Activated T-cell treated with anti-CD3 and anti-CD28 coated beads, Interleukin-2, amount 50 U/mL, for 48 hours (primary cell): ENCODE measurements around the gene UHRF1.
"Not testable (repeated sequence)": the region's sequence is repeated elsewhere in the genome, so short reads cannot be mapped to it uniquely, and the experiment has no call there.

Source experiments
- DNase-seq, 2 experiments: peaks; one replicate each; pipeline ENCODE4 v3.0.0-alpha.2; 2020

The UHRF1 gene

DNA sequence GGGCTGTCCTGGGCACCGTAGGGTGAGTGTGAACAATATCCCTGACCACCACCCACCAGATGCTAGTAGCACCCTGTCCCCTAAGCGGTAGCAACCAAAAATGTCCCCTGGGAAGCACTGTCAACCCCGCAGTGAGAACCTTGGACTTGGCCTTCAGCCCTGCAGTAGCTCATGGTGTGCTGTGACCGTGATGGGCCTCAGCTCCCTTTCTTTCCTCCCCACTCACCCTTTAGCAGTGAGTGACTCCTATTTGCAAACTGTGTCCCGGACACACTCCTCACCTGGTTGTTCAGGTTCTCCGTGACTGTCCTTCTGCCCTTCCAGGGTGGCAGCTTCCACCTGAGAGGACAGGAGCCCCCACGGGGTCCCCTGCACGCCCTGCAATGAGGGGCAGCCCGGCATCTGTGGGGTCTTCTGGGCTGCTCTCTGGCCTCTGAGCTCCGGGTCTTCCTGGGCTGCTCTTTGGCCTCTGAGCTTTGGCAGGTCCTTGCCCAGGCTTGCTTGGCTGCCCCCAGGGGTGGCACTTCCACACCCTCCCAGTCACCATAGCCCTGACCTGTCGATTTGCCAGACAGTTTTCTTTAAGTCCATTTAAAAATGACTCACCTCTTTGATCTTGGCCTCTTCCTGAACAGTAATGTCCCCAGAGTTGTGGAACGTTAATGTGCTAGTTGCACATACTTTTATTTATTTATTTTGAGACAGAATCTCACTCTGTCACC lies 63.4 kb downstream of the UHRF1 start:
- DNase-seq: no peak

DNA sequence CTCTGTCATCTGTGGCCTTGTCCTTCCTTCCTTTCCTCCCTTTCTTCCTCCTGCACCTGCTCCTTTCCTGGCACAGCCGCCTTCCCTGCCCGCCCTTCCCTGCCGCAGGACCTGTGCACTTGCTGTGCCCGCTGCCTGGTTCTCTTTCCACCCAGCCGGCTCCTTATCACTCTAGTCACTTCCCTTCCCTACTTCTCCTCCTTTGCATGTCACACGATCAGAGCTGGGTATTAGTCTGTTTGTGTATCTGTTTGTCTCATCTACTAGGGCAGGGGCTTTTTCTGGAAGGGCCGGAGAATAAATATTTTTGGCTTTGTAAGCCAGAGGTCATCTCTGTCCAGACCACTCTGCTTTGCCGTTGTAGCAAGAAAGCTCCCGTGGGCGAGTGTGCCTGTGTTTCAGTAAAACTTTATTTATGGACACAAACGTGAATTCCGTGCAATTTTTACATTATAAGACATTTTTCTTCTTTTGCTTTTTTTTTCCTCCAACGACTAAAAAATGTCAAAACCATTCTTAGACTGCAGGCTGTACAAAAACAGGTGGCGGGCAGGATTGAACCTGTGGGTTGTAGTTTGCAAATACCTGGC lies 65.7 kb downstream of the UHRF1 start:
- DNase-seq: no peak

DNA sequence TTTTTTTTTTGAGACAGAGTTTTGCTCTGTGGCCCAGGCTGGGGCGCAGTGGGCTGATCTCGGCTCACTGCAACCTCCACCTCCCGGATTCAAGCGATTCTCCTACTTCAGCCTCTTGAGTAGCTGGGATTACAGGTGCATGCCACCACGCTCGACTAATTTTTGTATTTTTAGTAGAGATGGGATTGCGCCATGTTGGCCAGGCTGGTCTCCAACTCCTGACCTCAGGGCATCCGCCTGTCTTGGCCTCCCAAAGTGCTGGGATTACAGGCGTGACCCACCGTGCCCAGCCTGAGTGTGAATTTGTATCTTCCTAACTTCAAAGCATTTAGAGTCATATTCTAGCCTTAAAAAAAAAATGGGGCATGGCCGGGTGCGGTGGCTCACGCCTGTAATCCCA lies 66.3 kb downstream of the UHRF1 start:
- not testable (repeated sequence) for DNase-seq

DNA sequence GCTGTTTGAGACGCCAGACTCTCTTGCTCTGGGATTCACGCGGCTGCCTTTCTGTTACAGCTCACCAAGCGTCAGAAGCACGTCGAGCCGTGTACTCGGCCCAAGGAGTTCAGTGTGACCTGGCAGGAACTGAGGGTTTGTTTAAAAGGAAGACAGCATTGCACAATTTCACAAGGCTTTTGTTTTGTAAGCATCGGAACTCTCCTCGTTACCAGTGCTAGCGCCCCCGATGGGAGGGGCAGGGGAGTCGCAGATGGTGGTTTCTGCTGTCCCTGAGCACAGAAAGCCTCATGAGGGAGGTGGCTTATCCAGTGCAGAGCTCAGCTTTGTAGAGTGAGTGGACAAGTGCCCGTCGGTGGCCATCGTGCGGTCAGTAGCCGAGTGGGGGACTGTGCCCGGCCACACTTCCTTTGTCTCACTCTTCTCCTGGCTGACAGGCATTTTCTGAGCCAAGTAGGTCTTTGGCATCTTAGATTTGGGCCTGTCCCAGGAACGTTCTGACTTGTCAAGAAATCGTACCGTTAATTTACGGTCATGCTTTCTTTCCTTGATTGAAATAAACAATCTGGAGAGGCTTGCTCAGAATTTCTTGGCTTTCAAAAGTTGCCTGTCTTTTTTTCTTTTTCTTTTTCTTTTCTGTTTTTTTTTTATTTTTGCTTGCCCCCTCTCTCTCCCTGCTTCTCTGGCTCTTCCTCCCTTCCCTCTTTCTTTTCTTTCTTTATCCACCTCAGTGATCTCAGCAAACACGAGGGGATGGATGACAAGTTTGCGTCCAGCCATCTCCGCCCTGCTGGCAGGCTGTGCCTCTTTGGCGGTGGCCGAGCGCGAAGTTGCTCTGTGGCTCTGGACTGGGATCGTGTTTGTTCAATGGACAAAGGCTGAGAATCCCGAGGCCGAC lies 67.3 kb downstream of the UHRF1 start:
- no peak for DNase-seq

DNA sequence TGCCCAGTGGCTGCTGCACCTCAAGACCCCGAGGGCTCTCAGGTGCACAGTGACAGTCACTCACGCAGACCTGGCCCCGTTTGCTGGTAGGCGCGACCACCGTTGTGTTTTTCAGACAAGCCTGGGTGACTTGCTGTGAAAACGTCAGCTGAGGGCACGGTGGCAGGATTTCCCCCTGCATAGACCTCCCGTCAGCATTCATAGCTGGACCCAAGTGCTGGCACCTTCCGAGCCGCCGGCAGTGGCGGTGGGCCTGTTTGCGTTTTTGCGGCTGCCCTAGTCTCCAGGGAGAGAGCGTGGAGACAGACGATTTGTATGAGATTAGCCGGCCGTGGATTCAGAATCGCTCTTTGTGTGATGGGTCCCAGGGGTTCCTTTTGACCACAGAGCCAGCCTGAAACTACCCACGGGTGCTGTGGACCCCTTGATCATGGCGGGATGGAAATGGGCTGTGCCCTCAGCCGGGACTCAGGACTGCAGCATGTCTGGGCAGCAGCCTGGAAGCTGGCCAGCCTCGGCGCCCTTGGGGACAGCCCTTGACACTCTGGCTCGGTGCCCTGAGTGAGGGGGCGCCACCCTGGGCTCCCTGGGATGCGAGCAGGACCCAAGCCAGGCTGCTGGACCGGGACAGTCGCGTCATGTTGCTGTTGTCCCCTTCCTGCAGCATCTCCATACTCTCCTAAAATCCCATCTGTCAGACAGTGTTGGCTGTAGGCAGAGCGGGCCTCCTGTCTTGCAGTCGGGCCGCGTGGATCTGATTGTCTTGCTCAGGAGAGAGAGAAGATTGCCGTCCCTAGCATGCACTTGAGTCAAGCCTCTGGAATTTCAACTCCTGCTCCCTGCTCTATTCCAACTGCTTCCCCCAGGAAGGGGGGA lies 68.2 kb downstream of the UHRF1 start:
- DNase-seq: no peak

DNA sequence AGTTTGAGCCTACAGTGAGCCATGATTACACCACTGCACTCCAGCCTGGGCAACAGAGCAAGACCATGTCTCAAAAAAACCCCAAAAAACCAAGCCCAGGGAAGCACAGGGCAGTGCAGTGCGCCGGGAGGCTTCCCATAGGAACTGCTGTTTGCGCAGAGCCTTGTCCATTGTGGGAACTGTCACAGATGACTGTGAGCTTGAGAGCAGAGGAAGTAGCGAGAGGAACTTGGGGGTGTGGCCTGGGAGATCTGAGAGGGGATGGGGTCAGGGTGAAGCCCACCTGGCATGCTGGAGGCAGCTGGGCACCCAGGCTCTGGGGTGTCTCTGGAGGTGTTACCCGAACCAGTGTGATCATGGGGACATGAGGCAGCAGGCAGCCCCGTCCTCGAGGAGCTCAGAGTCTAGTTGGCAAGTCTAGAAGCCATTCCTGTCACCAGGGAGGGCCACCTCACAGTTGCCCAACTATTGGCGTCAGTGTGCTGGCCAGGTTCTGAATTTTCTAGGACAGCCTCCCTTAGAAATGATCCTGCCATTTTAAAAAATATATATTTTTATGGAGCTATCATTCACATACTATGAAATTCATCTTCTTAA lies 70.0 kb downstream of the UHRF1 start:
- DNase-seq: no peak

DNA sequence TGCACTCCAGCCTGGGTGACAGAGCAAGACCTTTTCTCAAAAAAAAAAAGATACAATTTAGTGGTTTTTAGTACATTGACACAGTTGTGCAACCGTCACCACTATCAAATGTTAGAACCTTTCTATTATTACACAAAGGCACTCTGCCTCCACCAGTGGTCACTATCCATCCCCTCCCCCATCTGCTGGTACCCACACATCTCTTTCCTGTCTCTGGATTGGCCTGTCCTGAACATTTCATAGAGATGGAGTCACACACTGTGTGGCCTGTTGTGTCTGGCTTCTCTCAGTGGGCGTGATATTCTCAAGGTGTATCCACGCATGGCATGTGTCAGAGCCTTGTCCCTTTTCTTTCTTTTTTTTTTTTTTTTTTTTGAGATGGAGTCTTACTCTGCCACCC lies 70.8 kb downstream of the UHRF1 start:
- DNase-seq: no peak

DNA sequence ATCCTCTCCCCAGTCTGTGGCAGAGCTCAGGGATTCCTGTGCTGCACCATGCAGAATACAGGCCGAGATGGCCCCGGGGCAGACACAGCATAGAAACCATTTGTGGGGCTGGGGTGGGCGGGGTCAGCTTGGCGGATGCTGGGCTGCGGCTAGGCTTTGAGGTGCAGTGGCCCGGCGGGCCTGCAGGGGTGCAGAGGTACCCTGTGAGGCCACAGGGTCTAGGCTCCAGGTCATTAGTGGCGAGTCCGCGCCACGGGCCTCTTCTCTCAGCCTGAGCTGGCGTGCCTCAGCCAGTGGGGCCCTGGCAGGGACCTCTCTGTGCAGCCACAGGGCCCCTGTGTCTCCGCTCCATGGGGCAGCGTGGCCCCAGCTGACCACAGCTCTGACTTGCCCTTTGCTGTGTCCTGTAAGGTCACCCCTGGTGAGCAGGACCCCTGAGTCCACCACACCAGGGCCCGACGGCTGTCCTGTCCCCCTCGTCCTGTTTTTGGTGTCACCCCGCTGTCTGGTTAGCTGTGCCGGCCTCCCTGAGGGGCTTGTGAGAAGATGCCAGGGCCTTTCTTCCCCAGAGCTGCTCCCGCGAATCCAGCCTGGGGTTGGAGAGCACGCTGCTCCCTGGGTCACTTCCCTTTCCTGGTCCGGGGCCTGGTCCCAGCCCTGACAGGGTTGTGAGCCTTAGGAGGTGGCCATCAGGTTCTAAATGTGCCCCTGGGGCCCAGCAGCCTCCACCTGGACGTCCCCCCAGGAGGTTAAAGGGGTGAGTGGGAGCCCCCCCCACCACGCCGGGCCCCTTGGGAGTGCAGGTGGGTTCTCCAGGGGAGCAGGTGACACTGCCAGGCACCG lies 71.8 kb downstream of the UHRF1 start:
- no peak for DNase-seq

DNA sequence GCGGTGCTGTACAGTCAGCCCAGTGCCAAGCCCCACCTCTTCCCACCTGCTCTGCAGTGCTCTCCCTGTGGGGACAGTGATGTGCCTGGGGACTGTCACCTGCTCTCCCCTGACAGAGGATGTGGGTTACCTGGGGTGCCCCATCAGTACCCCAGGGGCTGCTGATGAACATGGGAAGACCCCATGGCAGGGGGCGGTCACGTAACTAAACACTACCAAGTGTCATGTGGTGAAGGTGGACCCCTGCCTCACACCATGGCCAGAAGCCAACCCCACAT lies 72.3 kb downstream of the UHRF1 start:
- DNase-seq: no peak

DNA sequence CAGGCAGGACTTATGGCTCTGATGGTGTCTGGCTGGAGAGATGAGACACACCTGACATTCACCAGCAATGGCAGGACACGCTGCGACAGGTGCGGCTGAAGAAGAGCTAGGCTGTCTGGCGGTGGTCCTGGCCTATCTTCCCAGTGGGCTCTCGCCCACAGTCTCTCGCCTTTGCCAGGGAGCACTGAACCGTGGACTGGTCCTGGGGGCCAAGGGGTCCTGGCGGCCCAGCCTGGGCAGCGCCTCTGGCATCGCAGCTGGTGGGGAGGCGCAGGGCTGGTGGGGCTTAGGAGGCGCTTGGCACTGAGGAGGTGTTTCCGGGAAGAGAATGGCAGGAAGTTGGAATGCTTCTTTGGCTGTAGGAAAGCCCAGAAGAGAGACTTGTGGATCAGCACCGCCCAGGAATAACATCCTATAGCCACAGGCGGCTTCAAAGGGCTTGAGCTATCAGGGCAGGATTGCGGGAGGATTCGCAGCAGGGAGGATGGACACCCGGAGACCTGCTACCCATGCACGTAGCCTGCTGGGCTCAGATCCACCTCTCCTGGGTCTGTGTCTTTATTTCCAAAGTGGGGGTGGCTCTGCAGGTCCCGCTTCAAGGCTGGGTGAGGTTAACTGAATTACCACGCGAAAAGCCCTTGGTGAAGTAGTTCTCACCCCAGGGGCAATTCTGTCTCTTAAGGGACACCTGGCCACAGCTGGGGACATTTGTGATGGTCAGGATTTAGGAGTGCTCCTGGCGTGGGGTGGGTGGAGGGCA lies 74.2 kb downstream of the UHRF1 start:
- DNase-seq: no peak

DNA sequence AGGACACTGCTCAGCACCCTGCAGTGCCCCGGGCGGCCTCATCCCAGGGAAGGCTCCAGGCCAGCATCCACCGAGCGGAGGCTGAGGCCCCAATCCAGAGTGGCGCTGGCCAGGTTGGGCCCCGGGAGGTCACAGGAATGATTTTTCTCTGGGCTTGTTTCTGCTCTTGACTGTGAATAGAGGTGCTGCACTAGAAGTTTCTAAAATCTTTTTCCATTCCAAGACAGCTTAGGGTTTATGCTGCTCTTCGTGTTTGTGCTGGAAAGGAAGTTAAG lies 74.7 kb downstream of the UHRF1 start:
- DNase-seq: no peak

DNA sequence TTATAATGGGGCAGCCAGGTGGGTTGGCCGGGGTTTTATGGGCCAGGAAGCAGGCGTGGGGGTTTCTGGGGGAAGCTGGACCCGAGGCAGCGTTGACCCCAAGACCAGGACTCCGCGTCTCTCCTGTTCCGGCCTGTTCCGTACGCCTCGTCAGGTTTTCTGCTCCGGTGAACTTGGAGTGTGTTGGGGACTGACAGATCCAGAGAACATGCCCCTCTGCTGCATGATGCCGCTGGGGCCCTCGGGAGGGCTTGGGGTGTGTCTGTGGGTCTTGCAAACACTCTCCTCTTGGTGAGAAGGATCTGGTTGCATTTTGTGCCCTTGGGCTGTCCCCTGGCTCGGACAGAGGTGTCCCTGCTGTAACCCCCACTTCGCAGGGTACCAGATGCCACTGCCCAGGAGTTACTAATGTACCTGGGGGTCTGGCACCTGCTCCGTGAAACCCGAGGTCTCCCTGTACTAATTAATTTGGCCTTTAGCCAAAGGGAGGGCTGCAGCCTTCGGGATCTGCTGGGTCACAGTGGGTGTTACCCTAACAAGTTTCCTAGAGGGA lies 75.2 kb downstream of the UHRF1 start:
- DNase-seq: no peak

DNA sequence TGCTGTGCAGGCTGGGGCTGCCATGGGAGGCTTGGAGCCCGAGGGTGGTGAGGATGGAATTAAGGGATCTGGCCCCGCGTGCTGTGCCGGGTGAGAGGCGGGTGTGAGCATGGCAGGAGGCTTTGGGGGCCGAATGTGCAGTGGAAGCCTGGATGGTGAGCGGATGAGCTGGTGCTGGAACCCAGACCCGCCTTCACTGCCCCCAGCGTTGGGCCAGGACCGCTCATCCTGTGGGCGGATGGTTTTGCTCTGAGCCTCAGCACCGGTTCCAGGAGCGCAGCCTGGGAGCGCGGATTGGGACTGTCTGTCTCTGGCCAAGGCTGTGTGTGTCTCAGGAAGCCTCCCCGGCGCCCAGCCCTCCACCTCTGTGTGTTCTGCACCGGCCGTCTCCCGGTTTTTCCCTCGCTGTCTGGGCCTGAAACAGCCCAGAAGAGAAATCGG lies 76.3 kb downstream of the UHRF1 start:
- DNase-seq: no peak

DNA sequence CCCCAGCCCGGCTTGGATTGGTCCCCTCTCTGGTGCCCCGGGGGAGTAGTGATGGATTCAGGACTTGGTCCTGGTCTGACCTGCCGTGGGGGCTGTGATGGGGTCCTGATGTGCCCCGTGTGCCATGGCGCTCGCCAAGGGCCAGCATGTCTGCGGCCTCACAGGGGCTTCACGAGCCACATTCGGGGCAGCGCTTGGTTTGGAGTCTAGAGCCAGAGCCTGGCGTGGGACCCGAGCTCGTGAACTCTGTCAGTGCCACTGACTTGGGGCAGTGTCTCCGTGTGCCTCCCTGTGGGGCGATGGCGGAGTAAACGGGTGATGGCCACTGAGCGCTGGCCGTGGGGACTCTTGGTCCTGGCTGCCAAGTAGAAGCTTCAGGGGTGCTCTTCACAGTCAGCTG lies 76.8 kb downstream of the UHRF1 start:
- DNase-seq: no peak

DNA sequence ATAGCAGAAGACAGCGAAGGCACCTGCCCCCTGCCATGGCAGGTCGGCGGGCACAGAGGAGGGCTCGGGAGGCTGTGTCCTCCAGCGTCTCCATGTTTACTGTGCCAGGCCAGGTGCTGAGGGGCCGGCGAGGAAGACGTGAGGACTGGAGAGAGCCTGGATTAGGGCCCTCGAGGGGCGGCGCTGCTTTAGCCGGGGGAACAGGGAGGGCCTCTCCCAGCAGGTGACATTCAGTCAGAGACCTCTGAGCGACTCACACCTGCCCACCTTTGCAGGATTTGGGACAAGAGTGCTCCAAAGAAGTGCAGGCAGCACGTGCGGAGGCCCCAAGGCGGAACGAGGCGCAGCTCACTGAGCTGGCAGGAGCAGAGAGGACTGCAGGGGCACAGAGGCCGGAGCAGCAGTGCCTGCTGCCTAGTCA lies 77.2 kb downstream of the UHRF1 start:
- DNase-seq: no peak

DNA sequence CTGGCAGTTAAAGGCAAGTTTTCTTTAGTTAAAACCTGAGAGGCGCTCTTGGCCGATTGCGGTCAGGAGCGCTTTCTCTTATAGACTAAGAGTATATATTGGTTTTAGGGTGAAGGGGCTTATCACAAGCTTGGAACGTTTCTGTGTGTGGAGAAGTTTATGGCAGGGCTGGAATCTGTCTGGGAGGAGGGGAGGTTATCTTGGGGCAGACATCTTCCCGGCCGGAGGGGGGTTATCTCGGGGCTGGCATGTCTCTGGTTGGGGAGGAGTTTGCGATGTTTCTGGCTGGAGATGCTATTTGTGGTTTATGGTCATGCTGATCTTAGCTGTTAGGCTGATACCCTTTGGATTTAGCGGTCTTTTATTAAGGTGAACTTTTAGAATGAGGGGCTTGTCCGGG lies 78.0 kb downstream of the UHRF1 start:
- DNase-seq: no peak

DNA sequence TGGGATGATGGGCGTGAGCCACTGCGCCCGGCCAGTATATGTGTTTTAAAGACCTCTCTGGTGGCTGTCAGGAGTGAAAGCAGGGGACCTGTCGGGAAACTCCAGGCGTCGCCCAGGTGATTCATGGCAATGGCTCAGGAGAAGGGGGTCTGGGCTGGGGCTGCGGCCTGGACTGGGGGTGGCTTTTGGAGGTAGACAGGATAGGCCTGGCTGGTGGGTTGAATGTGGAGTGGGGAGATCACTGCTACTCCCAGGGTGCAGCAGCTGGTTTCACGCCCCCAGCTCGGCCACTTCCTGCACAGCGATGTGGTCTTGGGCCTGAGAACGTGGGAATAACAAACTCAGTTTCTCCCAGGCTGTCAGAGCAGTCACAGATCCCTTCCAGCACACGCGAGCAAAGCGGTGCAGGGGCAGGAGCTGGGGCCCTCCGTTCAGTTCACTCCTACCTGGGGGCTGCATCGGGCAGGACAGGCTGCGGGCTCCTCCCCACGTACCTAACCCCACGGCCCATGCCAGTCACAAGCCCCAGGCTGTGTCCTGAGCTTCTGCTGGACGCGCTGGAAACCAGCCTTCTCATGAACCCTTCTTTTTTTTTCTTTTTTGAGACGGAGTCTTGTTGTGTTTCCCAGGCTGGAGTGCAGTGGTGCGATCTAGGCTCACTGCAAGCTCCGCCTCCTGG lies 78.5 kb downstream of the UHRF1 start:
- DNase-seq: no peak

DNA sequence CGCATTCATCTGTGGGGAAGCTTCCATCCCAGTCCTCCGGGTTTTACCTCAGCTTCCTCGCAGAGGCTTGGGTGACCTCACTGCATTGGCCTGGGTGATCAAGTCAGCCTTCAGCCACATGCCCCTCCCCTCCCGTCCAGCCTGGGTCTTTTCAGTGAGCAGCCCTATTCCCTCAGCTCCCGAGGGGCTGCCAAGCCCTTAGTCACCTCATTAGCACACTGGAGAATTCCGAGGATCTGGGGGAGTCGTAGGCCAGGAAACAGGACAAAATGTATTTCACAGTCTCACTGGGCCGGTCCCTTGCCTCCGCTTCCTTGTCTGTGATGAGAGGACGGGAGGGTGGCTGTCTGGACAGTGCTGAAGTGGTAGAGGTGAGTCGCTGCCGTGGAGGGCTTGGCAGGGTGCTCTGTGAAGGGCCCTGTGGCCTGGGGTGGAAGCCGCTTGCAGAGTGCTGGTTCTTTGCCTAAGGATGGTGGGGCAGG lies 79.5 kb downstream of the UHRF1 start:
- DNase-seq: no peak

DNA sequence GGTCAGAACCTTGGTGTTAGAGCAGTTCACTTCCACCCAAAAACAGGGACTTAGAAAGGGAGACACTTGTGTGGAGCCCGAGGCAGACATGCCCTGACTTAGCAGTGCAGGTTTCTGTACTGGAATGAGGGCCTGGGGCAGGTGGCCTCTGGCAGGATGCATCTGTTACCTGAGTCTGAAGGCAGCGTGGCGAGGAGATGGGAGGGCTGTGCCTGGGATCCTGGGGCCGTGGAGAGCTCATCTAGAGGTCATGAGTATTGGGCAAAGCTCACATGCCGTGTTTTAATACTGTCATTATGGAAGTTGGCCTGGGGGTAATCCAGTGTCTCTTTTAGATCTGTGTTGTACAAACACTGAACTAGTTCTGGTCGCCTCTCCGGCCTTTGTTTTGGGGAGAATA lies 81.0 kb downstream of the UHRF1 start:
- no peak for DNase-seq

DNA sequence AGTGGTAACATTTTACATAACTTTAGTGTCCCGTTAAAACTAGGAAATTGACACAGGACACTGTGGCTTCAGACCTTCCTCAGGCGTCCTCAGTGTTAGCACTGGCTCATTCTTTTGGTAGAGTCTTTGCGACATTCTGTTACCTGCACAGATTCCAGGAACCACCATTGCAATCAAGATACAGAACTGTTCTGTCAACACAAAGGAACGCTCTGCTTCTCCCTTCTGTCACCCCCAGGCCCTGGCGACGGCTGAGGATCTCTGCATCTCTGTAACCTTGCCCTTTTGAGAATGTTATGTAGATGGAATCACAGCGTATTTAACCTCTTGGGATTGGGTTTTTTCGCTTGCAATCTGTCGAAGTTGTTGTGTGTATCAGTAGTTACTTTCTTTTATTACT lies 82.2 kb downstream of the UHRF1 start:
- no peak for DNase-seq
